GM19463 (cell line): ENCODE measurements around the gene SHISAL1.

ENCODE experiments used
- ATAC-seq: cut with Tn5 transposase; IDR thresholded peaks from one replicate; pipeline ENCODE4 v1.9.1; 2021; ENCODE audit warnings: mild to moderate bottlenecking, moderate library complexity; ENCODE audit not compliant: unreplicated experiment

SHISAL1 gene

GRCh38 chr22:44344407-44344806 lies 31.7 kb upstream of the SHISAL1 start:
- ATAC-seq = no peak

GRCh38 chr22:44342347-44342956 lies 29.7 kb upstream of the SHISAL1 start:
- no peak for ATAC-seq

- ATAC-seq = no peak
Observed at GRCh38 chr22:44341431-44342346, 28.9 kb upstream of the SHISAL1 start.

- no peak for ATAC-seq
Observed at GRCh38 chr22:44340271-44341239, 27.8 kb upstream of the SHISAL1 start.

- ATAC-seq = no peak
Observed at GRCh38 chr22:44338906-44339305, 26.2 kb upstream of the SHISAL1 start.

- ATAC-seq = no peak
Observed at GRCh38 chr22:44338177-44338810, 25.5 kb upstream of the SHISAL1 start.

- ATAC-seq = no peak
Observed at GRCh38 chr22:44337678-44338004, 24.9 kb upstream of the SHISAL1 start.

GRCh38 chr22:44336962-44337677 lies 24.4 kb upstream of the SHISAL1 start:
- ATAC-seq = no peak

GRCh38 chr22:44335903-44336803 lies 23.4 kb upstream of the SHISAL1 start:
- no peak for ATAC-seq

- no peak for ATAC-seq
Observed at GRCh38 chr22:44335066-44335839, 22.5 kb upstream of the SHISAL1 start.

- ATAC-seq = no peak
Observed at GRCh38 chr22:44333847-44334635, 21.3 kb upstream of the SHISAL1 start.

GRCh38 chr22:44332946-44333345 lies 20.2 kb upstream of the SHISAL1 start:
- no peak for ATAC-seq

- ATAC-seq = no peak
Observed at GRCh38 chr22:44331881-44332714, 19.3 kb upstream of the SHISAL1 start.

- no peak for ATAC-seq
Observed at GRCh38 chr22:44330744-44331660, 18.3 kb upstream of the SHISAL1 start.

GRCh38 chr22:44330188-44330743 lies 17.5 kb upstream of the SHISAL1 start:
- no peak for ATAC-seq
